K562 (cell line): Measurements from ENCODE around the gene CDCA4. TPM values are rescaled to one million over a fixed set of nuclear protein-coding genes. Genes with fewer than 3 reads are reported as not detected.

Experiments used
- ATAC-seq: fragments of 200-7000 bp; cut with Tn5 transposase; 3 replicates; pipeline ENCODE4 v1.9.1; 2020; ENCODE audit warnings: moderate library complexity
- BruUV-seq: library from RNA; stranded (reverse); fragments of 400-500 nt; replicated peaks from 2 replicates; lab custom pipeline; 2021; lab: Mats Ljungman, UMichigan
- CTCF ChIA-PET: fragments of 300-600 bp; formaldehyde crosslinking; extraction: SDS; loops from one replicate; lab custom pipeline; 2021; ENCODE audit warnings: low intra/inter-chr PET ratio; lab: Yijun Ruan, JAX
- POLR2A ChIA-PET: fragments of 300-600, 350-650 bp; sonication (Branson Sonifier 250); formaldehyde crosslinking; extraction: SDS; loops from one replicate; lab custom pipeline; 2021; ENCODE audit warnings: antibody characterized with exemption, inconsistent platforms; lab: Yijun Ruan, JAX
- DNase-seq, 4 experiments: peaks; one replicate each; pipeline versions ENCODE4 v3.0.0 to v3.0.0-alpha.2; 2011 to 2018; ENCODE audit warnings: low spot score in 3 of 4, mixed read lengths in 3 of 4; ENCODE audit errors: extremely low read depth in 1 of 4
- FAIRE-seq: peaks from 2 replicates; lab custom pipeline; 2011; peaks lifted over from hg19 to GRCh38; lab: Jason Lieb, UNC
- H2AFZ ChIP-seq: 2 replicates; pipeline ENCODE4 v1.6.0; 2011; ENCODE audit warnings: low read depth, low read length, control low read depth, inconsistent platforms
- H3K27ac ChIP-seq: fragments of 200-600 bp; 3 replicates; pipeline ENCODE4 v1.8.0; 2011; ENCODE audit warnings: low read depth, mild to moderate bottlenecking, control low read depth, inconsistent platforms, low read length, moderate library complexity, mixed read lengths; ENCODE audit errors: extremely low read depth
- H3K27me3 ChIP-seq, 2 experiments: fragments of 300-600 bp in 1 of 2; 2 replicates in 1 of 2; 3 replicates in 1 of 2; pipeline versions ENCODE4 v1.6.0 to v1.8.0; 2011; ENCODE audit warnings: inconsistent platforms in 2 of 2, low read length in 2 of 2, mild to moderate bottlenecking in 1 of 2, mixed read lengths in 1 of 2, moderate library complexity in 1 of 2; ENCODE audit not compliant: control insufficient read depth in 2 of 2, insufficient read depth in 2 of 2
- H3K36me3 ChIP-seq: fragments of 300-600 bp; 3 replicates; pipeline ENCODE4 v1.8.0; 2011; ENCODE audit warnings: mild to moderate bottlenecking, low read length, inconsistent platforms; ENCODE audit not compliant: control insufficient read depth, insufficient read depth
- H3K4me1 ChIP-seq, 2 experiments: fragments of 200-600 bp in 1 of 2; replicated peaks in 1 of 2; 2 replicates in 1 of 2; 3 replicates in 1 of 2; pipeline versions ENCODE4 v1.5.1 to v1.8.0; 2011; ENCODE audit warnings: inconsistent platforms in 2 of 2, low read length in 2 of 2, mild to moderate bottlenecking in 1 of 2, mixed read lengths in 1 of 2, moderate library complexity in 1 of 2; ENCODE audit not compliant: control insufficient read depth in 2 of 2, insufficient read depth in 2 of 2
- H3K4me2 ChIP-seq: 2 replicates; pipeline ENCODE4 v1.6.1; 2011; ENCODE audit warnings: low read length, control low read depth, inconsistent platforms, mixed read lengths; ENCODE audit not compliant: insufficient read depth
- H3K4me3 ChIP-seq: fragments of 200-600 bp; sonication (generic), shearing (Covaris generic); 2 replicates; pipeline ENCODE4 v1.5.1; 2016; ENCODE audit warnings: control low read depth, inconsistent platforms
- H3K79me2 ChIP-seq: fragments of 200-600 bp; 3 replicates; pipeline ENCODE4 v1.8.0; 2011; ENCODE audit warnings: low read length, inconsistent platforms; ENCODE audit not compliant: control insufficient read depth, insufficient read depth
- H3K9ac ChIP-seq, 2 experiments: 2 replicates each; pipeline versions ENCODE4 v1.6.0 to v1.6.1; 2011; ENCODE audit warnings: low read depth in 2 of 2, low read length in 2 of 2, control low read depth in 1 of 2, inconsistent platforms in 1 of 2, mild to moderate bottlenecking in 1 of 2, mixed read lengths in 1 of 2; ENCODE audit not compliant: insufficient read depth in 1 of 2
- H3K9me1 ChIP-seq: one replicate; pipeline ENCODE4 v1.6.0; 2011; ENCODE audit warnings: inconsistent platforms, mild to moderate bottlenecking, low read length, moderate library complexity; ENCODE audit not compliant: control insufficient read depth, insufficient read depth
- H3K9me3 ChIP-seq: replicated peaks from 2 replicates; pipeline ENCODE4 v1.5.1; 2011; ENCODE audit warnings: low read depth, low read length, inconsistent platforms; ENCODE audit not compliant: control insufficient read depth, insufficient read depth
- H4K20me1 ChIP-seq: replicated peaks from 2 replicates; pipeline ENCODE4 v1.6.1; 2011; ENCODE audit warnings: low read length, inconsistent platforms, mixed read lengths; ENCODE audit not compliant: control insufficient read depth, insufficient read depth
- CBX2 ChIP-seq: fragments of 200-600 bp; sonication (generic); IDR thresholded peaks from one replicate; pipeline ENCODE4 v1.6.1; 2012; ENCODE audit warnings: mild to moderate bottlenecking, low read length, inconsistent platforms; ENCODE audit not compliant: insufficient read depth, poor library complexity, severe bottlenecking
- CSDE1 ChIP-seq, 2 experiments: fragments of 450-650 bp; IDR thresholded peaks; 2 replicates each; pipeline ENCODE4 v1.6.1; 2016; ENCODE audit warnings: mild to moderate bottlenecking in 1 of 2
- GATAD2B ChIP-seq: fragments of 450-650 bp; IDR thresholded peaks from 2 replicates; pipeline ENCODE4 v1.6.1; 2017; ENCODE audit warnings: mild to moderate bottlenecking, borderline replicate concordance
- JUN ChIP-seq, 2 experiments: sonication (generic) in 1 of 2; formaldehyde crosslinking in 1 of 2; IDR thresholded peaks; 2 replicates each; pipeline versions ENCODE4 v1.6.1 to v1.8.0; 2012 to 2022; ENCODE audit warnings: borderline replicate concordance in 2 of 2, mild to moderate bottlenecking in 2 of 2, improper control_type of control experiment in 1 of 2, low read depth in 1 of 2, low read length in 1 of 2, missing genetic modification reagents in 1 of 2
- REST ChIP-seq, 2 experiments: fragments of 450-650 bp; formaldehyde crosslinking in 1 of 2; IDR thresholded peaks; 2 replicates each; pipeline versions ENCODE4 v1.4.0 to v1.6.1; 2014 to 2020; ENCODE audit warnings: mild to moderate bottlenecking in 2 of 2, borderline replicate concordance in 1 of 2, low read depth in 1 of 2
- RHOXF2B ChIP-seq: fragments of 250-450 bp; sonication (Bioruptor Pico); conservative IDR thresholded peaks from 2 replicates; pipeline ENCODE4 v1.5.1; 2021
- TFAP4 ChIP-seq: sonication (generic); formaldehyde crosslinking; IDR thresholded peaks from 2 replicates; pipeline ENCODE4 v1.8.0; 2022; ENCODE audit warnings: missing genetic modification reagents, mild to moderate bottlenecking, moderate library complexity, borderline replicate concordance
- TGIF2 ChIP-seq: sonication (generic); formaldehyde crosslinking; IDR thresholded peaks from 2 replicates; pipeline ENCODE4 v1.8.1; 2022; ENCODE audit warnings: mild to moderate bottlenecking, missing genetic modification reagents, moderate library complexity
- ZNF143 ChIP-seq: sonication (generic); formaldehyde crosslinking; IDR thresholded peaks from 2 replicates; pipeline ENCODE4 v1.9.0; 2022; ENCODE audit warnings: mild to moderate bottlenecking, missing genetic modification reagents
- ZNF639 ChIP-seq, 2 experiments: fragments of 200-800 bp in 1 of 2; sonication (Bioruptor generic) in 1 of 2; sonication (generic) in 1 of 2; formaldehyde crosslinking in 1 of 2; IDR thresholded peaks in 1 of 2; conservative IDR thresholded peaks in 1 of 2; 2 replicates each; pipeline versions ENCODE4 v1.5.0 to v1.6.1; 2016 to 2020; ENCODE audit warnings: missing compliant biosample characterization in 1 of 2, missing genetic modification characterization in 1 of 2, missing genetic modification reagents in 1 of 2
- ZNF717 ChIP-seq: fragments of 250-450 bp; sonication (Bioruptor Pico); IDR thresholded peaks from 2 replicates; pipeline ENCODE4 v1.5.0; 2021
- WGBS: fragments of 100-300 bp; shearing (Covaris generic); methylation state at CpG from one replicate; pipeline ENCODE4 v1.1.6; 2016; ENCODE audit warnings: low coverage, mixed read lengths; ENCODE audit not compliant: insufficient coverage; ENCODE audit errors: missing lambda C conversion rate; 5-methylcytosine and 5-hydroxymethylcytosine counted together
- in situ Hi-C: fragments of 300-500 bp; cut with MboI; formaldehyde crosslinking; loops from 4 replicates; pipeline ENCODE4 v1.15.0; 2018; ENCODE audit warnings: inconsistent platforms, mixed read lengths
- intact Hi-C: fragments of 100-400 bp; cut with micrococcal nuclease; formaldehyde crosslinking; loops from 2 replicates; pipeline ENCODE4 v1.14.2; 2022
- polyA plus RNA-seq, 8 experiments: library from polyadenylated mRNA; depleted of rRNA in 4 of 8; stranded (reverse) in 5 of 8; unstranded in 3 of 8; fragments of >200 nt; fragmentation: Nextera tagmentation in 2 of 8; fragmentation: Illumina TruSeq in 1 of 8; extraction: Ambion mirVana in 2 of 8; extraction: Trizol in 1 of 8; gene quantifications; 2 replicates each; pipeline versions ENCODE4 v1.2.1 to v1.2.3, GENCODE V29; 2011 to 2014; ENCODE audit warnings: inconsistent platforms in 1 of 8, missing spikeins in 1 of 8
- total RNA-seq, 7 experiments: library from RNA; depleted of rRNA in 6 of 7; stranded (reverse); fragments of >200 nt in 6 of 7; fragmentation: Illumina TruSeq in 2 of 7; extraction: Trizol in 2 of 7; gene quantifications; 2 replicates each; pipeline versions ENCODE4 v1.2.1 to v1.2.3, GENCODE V29; 2011 to 2021; ENCODE audit warnings: low replicate concordance in 1 of 7

The CDCA4 gene
- total and polyA plus RNA-seq, 9 of the 15 experiments (the other 6 are each of a cell fraction or from before 2014, with no cell fraction given): 6.6 to 44.2 (median 23.0) TPM

GRCh38 chr14:105053421-105053820, 32.5 kb upstream of the CDCA4 start:
- no peaks in the 10 kb centered on the region for H3K36me3 ChIP-seq
- no peak for TF ChIP-seq TGIF2 (CRISPR knock-in tag)
- TF ChIP-seq REST (IDR thresholded peaks at IDR 0.05; ENCODE audit: borderline replicate concordance): no peak
- TF ChIP-seq REST (CRISPR knock-in tag; IDR thresholded peaks at IDR 0.05; ENCODE audit: low read depth): no peak
- TF ChIP-seq ZNF143 (CRISPR knock-in tag): no peak
- TF ChIP-seq JUN (IDR thresholded peaks at IDR 0.05; ENCODE audit: borderline replicate concordance, low read depth, low read length): no peak
- TF ChIP-seq JUN (CRISPR knock-in tag; IDR thresholded peaks at IDR 0.05; ENCODE audit: borderline replicate concordance): no peak
- TF ChIP-seq ZNF717 (CRISPR knock-in tag): no peak
- TF ChIP-seq GATAD2B: no peak
- no peak for TF ChIP-seq TFAP4
- TF ChIP-seq ZNF639 (CRISPR knock-in tag; conservative IDR thresholded peaks at IDR 0.05 in 1 of 2, IDR thresholded peaks at IDR 0.05 in 1 of 2): no peak
- no peak for TF ChIP-seq CBX2
- TF ChIP-seq CSDE1 (IDR thresholded peaks at IDR 0.05): no peak
- no peak for TF ChIP-seq RHOXF2B

More at GRCh38 chr14:105053421-105053820, 32.5 kb upstream of the CDCA4 start:
- peaks cover 0 to 25% of the 10 kb centered on the region in 2 experiments; a peak in 2 of 5 replicates for H3K4me1 ChIP-seq
- FAIRE-seq (no peak), ATAC-seq (no peak), DNase-seq (no peak)
- BruUV-seq: no TSS peak
- no peak overlapping the region for H3K4me2 ChIP-seq
- ChIA-PET POLR2A (no interaction called here), CTCF (no interaction called here)
- WGBS: 16% methylated on average over 4 of the region's 6 CpGs
- H3K4me3 ChIP-seq: no peak overlapping the region
- H4K20me1 ChIP-seq: no peaks in the 10 kb centered on the region; the same call in 1 of the 2 replicates
- no peaks in the 10 kb centered on the region for H3K9me3 ChIP-seq
- peaks cover 3 to 30% of the 10 kb centered on the region in 2 experiments; a peak in 3 of 5 replicates for H3K27me3 ChIP-seq
- no peaks in the 10 kb centered on the region for H3K79me2 ChIP-seq
- H3K9ac ChIP-seq: no peak overlapping the region
- in situ Hi-C loops: no loop called here
- no peak overlapping the region for H3K27ac ChIP-seq
- H3K9me1 ChIP-seq: no peaks in the 10 kb centered on the region
- intact Hi-C loops: no loop called here
- H2AFZ ChIP-seq: no peak overlapping the region
